Peyer's patch (tissue), 4 donors: ENCODE results near the gene HCRTR2.
A peak's percentile ranks its signal among the peaks of the same experiment; 100 is the strongest.

Source experiments
- POLR2A ChIP-seq, 2 donors: fragments of 450-650 bp; IDR thresholded peaks; one replicate each; pipeline ENCODE4 v1.5.1; 2017; ENCODE audit warnings: antibody characterized with exemption in 2 of 2, mild to moderate bottlenecking in 2 of 2, moderate library complexity in 2 of 2
- TF ChIP-seq, protein P1 (sequence below), 6 experiments: fragments of 450-650 bp in 4 of 6; fragments of 200-600 bp in 2 of 6; sonication (generic) in 1 of 6; IDR thresholded peaks; one replicate each; pipeline ENCODE4 v1.5.1; 2017 to 2019; ENCODE audit warnings: antibody characterized with exemption in 6 of 6, mild to moderate bottlenecking in 3 of 6, moderate library complexity in 1 of 6

DNA sequence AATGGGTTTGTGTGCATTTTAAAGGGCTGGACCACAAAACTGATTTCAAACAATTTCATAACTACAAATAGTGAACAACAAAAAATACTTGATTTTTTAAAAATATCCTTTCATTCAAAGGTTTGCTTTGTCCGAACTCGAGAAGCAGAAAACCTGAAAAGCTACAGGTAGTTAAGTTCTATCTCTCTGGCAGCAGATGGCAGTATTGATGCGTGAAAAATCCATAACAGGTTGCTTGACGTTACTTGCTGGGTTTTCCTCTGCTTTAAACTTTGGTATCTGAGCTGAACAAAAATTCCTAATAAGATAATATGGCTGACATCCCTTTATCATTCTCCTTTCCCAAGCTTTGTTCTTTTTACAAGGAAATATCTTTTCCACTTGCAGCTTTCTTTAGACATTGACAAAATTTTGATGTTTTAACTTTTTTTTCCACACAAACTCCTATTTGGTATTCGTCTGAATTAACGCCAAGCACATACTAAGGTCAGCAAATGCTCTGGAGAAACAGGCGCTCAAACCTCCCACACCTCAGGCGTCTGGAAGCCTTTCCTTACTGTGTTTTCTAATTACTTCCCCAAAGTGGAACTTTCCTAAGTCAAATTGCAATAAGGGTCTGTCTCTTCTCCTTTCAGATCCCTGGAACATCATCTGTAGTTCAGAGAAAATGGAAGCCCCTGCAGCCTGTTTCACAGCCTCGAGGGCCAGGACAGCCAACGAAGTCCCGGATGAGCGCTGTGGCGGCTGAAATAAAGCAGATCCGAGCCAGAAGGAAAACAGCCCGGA, 102.6 kb downstream of the HCRTR2 start:
- TF ChIP-seq, protein P1, sequence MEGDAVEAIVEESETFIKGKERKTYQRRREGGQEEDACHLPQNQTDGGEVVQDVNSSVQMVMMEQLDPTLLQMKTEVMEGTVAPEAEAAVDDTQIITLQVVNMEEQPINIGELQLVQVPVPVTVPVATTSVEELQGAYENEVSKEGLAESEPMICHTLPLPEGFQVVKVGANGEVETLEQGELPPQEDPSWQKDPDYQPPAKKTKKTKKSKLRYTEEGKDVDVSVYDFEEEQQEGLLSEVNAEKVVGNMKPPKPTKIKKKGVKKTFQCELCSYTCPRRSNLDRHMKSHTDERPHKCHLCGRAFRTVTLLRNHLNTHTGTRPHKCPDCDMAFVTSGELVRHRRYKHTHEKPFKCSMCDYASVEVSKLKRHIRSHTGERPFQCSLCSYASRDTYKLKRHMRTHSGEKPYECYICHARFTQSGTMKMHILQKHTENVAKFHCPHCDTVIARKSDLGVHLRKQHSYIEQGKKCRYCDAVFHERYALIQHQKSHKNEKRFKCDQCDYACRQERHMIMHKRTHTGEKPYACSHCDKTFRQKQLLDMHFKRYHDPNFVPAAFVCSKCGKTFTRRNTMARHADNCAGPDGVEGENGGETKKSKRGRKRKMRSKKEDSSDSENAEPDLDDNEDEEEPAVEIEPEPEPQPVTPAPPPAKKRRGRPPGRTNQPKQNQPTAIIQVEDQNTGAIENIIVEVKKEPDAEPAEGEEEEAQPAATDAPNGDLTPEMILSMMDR (IDR thresholded peaks at IDR 0.05): peak in 4 of 6 experiments; percentile 36 to 75 (median 70)
- no peak for TF ChIP-seq POLR2A (IDR thresholded peaks at IDR 0.05)
